SKM-1 (cell line): Measurements from ENCODE around the gene ENDOD1.
"Not testable (repeated sequence)": the region's sequence is repeated elsewhere in the genome, so short reads cannot be mapped to it uniquely, and the experiment has no call there.

Experiments used
- DNase-seq: peaks from one replicate; lab custom pipeline; 2025; ENCODE audit not compliant: unreplicated experiment; lab: John Stamatoyannopoulos, UW

Gene ENDOD1

DNA sequence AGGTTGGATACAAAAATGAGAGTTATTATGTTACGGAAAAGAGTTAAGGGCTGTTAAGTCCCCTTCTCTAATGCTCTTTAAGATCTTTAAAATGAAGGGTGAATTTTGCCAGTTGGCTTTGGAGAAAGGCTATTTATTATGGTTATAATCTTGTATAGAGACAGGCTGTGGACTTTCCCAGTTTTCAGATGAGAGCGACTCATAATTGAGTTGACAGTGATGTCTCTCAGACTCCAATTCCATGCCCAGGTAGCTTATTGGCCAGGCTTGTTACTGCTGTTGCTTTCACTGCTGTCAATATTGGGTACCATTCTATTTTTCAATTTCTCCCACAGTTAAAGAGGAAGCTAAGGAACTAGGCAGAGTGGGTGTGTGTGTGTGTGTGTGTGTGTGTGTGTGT, 13.1 kb downstream of the ENDOD1 start:
- no peak for DNase-seq

- no peak for DNase-seq
Observed at GRCh38 chr11:95103701-95104100, 14.1 kb downstream of the ENDOD1 start.

DNA sequence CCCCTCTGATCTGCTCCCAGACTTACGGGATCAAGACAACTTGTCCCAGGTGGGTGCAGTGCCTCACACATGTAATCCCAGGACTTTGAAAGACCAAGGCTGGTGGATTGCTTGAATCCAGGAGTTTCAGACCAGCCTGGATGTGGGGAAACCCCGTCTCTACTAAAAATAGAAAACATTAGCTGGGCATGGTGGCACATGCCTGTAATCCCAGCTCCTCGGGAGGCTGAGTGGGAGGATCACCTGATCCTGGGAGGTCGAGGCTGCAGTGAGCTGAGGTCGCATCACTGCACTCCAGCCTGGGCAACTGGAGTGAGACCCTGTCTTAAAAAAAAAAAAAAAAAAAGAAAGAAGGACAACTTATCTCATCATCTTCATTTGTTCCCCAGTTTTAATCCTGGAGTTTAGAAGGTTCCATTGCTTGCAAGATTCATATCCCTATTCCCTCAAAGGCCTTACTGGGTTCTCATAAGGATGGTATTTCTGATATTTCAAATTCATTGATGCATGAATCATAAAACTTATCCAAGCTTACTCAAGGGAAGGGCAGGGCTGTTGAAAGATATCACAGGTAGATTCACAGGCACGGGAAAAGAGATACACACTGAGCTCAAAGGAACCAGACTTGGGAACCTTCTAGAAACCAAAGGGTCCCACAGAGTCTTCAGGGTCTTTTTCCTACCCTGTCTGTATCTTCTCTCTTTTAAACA, 14.6 kb downstream of the ENDOD1 start:
- no peak for DNase-seq

DNA sequence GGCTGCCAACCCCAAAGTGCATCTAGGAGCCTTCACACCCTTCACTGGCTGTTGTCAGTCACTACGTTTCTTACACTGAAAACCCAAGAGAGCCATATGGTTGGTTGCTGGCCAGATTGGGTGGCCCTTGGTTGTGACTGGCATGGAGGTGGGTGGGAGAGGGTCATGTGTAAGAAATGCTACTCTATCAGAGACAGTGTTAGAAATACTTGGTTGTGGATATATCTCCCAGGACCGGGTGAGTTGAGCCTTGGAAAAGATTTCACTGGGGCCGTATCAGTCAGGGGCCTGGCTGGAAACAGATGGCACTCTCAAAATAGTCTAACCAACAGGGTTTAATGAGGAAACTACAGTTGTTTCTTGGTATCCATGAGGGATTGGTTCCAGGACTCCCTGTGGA, 15.2 kb downstream of the ENDOD1 start:
- no peak for DNase-seq

- no peak for DNase-seq
Observed at GRCh38 chr11:95108159-95108611, 18.5 kb downstream of the ENDOD1 start.

DNA sequence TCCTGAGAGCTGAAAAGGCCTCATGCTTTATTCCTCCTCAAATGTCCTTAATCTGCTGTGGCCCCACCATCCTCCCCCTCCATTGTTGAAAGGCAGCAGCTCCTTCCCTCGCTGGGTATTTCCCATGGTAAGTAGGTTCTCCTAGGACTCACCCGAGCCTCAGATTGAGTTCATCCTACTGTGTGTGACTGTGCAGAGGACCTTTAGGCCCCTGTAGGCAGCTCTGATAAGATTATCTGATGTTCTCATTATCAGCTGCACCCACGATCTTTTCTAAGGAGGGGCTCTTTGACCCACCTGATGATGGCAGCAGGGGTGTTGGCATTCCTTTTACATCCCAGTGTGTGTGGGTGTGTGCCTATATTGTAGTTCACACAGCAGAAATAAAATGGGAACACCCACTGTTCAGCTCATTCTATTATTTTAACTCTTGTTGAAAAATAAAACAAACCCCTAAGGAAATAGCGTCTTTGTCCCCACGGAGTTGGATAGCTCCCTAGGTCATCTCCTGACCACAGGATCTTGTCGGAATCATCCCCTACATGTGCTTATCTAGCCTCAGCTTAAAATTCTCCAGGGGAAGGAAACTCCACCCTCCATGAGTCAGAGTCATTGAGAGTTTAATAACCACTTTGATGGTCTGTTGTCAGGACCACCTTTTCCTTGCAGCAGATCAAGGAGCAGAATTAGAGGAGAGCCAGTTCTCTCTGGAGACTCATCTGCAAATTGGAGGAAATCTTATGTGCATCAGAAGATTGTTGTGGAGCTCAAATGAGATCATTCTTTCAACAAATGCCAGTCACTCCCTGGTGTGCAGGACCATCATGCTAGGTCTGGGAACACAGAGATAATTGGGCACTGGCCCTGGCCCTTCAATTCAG, 19.3 kb downstream of the ENDOD1 start:
- DNase-seq, result no peak

- not testable (repeated sequence) for DNase-seq
Observed at GRCh38 chr11:95111471-95111870, 21.8 kb downstream of the ENDOD1 start.

GRCh38 chr11:95111923-95112540, 22.4 kb downstream of the ENDOD1 start:
- no peak for DNase-seq

DNA sequence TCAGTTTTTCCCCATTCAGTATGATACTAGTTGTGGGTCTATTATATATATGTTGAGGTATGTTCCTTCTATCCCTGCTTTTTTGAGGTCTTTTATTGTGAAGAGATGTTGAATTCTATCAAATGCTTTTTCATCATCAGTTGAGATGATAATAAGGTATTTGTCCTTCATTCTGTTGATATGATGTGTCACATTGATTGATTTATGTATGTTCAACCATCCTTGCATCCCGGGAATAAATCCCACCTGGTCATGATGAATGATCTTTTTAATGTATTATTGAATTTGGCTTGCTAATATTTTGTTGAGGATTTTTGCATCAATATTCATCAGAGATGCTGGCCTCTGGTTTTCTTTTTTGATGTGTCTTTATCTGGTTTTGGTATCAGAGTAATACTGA, 26.0 kb downstream of the ENDOD1 start:
- no peak for DNase-seq

DNA sequence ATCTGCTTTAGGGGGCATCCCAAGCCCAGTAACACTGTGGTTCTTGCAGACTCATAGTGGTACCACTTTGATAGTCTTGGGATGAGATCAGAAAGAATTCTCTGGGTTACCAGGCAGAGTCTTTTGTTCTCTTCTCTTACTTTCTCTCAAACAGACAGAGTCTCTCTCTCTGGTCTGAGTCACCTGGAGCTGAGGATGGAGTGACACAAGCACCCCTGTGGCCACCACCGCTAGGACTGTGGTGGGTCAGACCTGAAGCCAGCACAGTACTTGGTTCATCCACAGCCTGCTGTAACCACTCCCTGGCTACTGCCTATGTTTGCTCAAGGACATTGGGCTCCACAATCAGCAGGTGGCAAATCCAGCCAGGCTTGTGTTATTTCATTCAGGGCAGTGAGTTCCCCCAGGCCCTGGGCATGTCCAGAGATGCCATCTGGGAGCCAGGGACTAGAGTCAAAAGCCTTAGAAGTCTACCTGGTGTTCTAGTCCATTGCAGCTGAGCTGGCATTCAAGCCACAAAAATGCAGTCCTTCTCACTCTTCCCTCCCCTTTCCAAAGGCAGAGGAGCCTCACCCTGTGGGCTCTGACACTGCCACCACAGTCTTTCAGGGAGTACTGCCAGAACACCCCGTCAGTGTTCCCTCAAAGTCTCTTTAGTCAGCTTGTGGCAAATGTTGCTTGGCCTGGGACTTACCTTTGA, 29.9 kb downstream of the ENDOD1 start:
- no peak for DNase-seq

DNA sequence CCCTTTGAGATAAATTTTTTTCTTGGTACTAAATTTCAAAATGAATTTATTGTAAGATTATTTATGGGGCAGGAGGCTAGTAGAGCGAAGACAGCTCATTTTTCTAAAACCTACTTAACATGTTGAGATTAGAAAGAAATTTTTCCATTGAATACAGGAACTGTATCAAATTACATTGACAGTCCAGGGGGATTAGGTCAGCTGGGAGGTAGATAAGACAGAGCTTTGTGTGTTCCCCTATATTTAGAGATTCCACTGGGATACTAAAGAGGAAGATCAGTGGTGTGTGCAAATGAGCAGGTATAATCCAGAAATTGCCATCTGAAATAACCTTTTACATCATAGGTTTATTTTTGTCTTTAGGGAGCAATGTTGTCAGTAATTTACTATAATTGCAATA, 32.1 kb downstream of the ENDOD1 start:
- DNase-seq, result no peak

DNA sequence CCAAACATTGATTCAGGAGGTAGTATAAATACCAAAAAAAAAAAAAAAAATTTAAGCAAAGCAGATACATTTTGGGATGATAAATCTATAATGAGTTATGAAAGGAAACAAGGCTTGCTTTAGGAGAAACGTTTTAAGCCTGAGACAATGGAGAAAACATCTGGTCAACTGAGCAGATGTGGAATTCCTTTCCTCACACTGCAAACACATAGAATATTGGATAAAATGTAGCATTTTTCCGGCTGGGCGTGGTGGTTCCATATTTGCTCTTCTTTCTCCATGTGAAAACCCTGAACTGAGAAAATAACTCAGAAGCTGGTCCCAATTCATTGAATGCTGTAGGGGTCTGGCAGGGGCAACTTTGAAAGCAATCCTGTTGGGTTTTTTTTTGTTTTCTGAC, 33.9 kb downstream of the ENDOD1 start:
- DNase-seq, result no peak

DNA sequence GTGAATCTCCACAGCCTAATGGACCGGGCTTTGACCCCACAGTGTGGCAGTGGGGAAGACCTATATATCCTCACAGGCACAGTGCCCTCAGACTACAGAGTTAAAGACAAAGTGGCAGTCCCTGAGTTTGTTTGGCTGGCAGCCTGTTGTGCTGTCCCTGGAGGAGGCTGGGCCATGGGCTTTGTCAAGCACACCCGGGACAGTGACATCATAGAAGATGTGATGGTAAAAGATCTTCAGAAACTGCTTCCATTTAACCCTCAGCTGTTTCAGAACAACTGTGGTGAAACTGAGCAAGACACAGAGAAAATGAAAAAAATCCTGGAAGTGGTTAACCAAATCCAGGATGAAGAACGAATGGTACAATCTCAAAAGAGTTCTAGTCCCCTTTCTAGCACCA, 39.0 kb downstream of the ENDOD1 start:
- DNase-seq, result no peak

DNA sequence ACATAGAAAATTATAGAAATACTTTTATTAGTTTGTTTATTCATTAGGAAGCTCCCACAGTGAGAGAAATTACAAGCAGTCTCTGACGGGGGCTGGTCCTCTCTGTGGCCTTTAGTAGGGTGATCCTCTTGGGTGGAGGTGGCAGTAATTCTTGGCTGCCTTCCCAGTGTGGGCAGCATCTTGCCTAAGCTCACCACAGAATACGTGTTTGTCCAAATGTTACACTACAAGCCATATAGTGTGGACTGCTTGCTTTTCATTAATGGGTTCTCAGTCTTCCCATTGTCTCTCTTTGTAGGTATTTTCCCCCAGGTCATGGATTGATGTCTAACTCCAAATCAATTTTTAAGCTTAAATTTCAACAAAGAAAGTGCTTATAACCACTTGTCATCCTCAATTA, 43.3 kb downstream of the ENDOD1 start:
- DNase-seq, result no peak

DNA sequence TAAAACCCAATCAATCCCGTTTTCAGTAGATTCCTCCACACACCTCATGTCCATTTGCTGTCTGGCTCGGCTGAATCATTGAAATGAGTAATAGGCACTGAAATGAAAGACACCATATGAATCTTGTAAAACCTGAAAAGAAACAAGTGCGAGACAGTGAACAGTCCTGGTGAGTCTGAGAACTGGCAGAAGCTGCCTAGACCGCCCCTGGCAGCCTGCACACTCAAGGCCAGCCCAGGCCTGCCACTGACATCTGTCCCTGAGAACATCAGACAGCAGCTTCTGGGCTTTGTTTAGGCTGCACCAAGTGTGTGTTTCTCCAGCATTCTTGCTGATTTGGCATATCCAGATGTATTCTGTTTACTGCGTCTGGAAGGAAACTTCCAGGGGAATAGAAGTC, 44.8 kb downstream of the ENDOD1 start:
- DNase-seq, result no peak

- no peak for DNase-seq
Observed at GRCh38 chr11:95135155-95135554, 45.5 kb downstream of the ENDOD1 start.

- DNase-seq, result no peak
Observed at GRCh38 chr11:95135880-95136279, 46.2 kb downstream of the ENDOD1 start.

- not testable (repeated sequence) for DNase-seq
Observed at GRCh38 chr11:95136747-95137146, 47.1 kb downstream of the ENDOD1 start.

DNA sequence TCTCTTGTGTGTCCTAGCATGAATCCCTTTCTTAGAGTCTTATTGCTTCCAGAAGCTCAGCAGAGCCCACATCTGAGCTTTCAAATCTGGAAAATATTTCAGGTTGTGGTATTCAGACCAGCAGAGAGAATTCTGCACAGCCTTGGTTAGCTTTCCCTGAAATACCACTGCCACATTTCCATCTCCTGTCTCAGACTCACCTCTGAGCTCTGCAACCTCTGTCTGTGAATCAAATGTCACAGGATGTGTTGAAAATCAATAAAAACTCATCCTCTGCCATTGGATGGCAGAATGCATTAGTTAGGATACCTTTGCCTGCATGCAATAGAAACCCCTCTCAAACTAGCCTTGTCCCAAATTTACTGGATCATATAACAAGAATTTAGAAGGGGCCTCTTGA, 47.7 kb downstream of the ENDOD1 start:
- DNase-seq, result no peak

GRCh38 chr11:95138448-95138847, 48.8 kb downstream of the ENDOD1 start:
- DNase-seq, result no peak

- no peak for DNase-seq
Observed at GRCh38 chr11:95140397-95141033, 50.9 kb downstream of the ENDOD1 start.
